ENCODE results near the gene KCNC1.

The KCNC1 gene

DNA sequence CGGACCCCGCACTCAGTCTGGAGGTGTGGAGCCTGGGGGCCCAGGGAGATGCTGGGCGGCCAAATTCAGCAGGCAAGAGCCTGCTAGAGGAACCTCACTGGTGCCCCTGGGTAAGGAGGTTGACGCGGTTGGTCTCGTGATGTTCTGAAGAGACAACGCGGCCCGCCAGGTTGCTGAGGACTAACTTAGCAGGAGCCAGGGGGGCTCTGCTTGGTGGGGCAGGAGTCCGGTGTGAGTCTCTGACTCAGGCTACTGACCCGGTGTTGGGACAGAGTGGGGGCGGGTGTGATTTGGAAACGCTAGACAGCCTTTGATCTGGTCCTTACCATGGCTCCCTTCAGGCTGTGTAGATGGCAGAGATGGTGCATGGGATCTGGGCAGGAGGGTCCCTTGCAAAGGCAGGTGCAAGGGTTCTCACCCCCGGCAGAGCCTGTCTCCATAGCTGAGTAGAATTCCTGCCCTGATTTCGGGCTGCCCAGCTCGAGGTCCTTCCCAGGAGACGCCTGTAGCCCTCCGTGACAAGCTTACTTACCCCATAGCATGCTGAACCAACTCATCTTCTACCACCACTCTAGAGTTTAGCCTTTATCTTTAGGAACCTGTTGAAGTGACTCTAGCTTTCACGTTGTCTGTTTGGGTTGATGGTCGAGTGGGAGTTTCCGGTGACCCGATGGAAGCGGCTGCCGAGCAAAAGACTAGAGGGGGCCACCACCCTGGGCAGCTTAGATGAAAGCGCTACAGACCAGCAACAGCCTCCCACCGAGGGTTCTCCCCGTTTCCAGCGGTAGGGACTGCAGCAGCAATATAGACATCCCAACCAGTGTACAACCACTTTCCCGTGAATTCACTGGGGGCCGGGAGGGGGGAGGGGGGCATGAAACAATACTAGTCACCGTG is 38.4 kb downstream of the KCNC1 start:
- DNase-seq (ENCODE audit: low read depth in 2 of 3, low spot score in 1 of 3) = no peak

GRCh38 chr11:17773674-17774073 is 39.1 kb downstream of the KCNC1 start:
- DNase-seq (ENCODE audit: low read depth in 2 of 3, low spot score in 1 of 3) = no peak

DNA sequence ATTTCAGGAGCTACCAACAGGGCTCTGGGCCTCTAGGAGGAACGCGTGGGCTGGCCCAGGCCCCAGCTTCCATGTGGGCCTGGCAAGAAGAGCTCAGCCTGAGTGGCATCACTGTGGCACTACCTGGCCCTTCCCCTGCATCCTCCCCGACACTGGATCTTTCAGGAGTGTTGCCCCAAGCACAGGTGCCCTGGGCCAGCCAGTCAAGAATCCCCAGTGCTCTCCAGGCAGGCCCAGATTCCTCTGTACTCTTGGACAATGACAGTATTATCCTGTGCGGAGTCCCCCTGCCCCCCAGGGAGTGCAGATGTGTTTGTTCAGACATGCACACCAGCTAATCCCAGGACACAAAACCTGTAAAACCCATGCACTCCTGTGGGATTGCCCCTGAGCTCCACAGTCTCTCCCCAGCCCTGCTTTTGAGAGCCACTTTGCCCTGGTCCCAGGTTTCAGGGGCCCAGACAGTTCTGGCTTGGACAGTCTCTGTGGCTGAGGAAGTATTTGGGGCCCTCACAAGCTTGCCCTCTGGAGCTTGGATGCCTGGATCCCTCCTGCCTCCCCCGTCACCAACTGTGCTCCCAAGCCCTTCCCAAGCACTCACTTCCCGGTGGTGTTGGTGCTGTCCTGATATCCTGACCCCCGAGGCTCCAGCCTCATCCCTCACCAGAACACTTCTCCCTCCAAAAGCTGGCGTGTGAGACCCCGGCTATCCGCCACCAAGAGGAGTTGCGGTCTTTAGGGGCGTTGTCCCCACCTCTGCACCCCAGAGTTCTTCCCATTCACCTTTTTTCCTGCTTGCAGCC is 39.9 kb downstream of the KCNC1 start:
- DNase-seq (ENCODE audit: low read depth in 2 of 3, low spot score in 1 of 3) = no peak

DNA sequence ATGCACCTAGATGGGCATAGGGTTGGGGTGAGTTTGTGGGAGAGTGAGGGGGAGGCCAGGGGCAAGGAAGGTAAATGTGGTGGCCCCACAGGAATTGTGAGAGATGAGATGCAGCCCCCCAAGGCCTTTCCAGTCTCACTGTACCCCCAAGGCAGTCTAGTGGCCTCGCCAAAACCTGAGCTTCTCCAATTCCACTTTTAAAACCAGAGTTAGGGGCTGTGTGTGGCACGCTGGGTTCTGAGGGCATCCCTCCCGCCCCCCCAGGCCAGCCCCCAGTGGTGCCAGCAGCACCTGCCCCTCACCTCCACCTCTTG is 40.4 kb downstream of the KCNC1 start:
- DNase-seq (ENCODE audit: low read depth in 2 of 3, low spot score in 1 of 3) = no peak

- no peak for DNase-seq (ENCODE audit: low read depth in 2 of 3, low spot score in 1 of 3)
Measured at GRCh38 chr11:17775507-17776211, 41.1 kb downstream of the KCNC1 start.

- DNase-seq (ENCODE audit: low read depth in 2 of 3, low spot score in 1 of 3) = no peak
Measured at GRCh38 chr11:17776212-17776875, 41.8 kb downstream of the KCNC1 start.

- DNase-seq (ENCODE audit: low read depth in 2 of 3, low spot score in 1 of 3) = no peak
Measured at GRCh38 chr11:17777086-17777737, 42.6 kb downstream of the KCNC1 start.

DNA sequence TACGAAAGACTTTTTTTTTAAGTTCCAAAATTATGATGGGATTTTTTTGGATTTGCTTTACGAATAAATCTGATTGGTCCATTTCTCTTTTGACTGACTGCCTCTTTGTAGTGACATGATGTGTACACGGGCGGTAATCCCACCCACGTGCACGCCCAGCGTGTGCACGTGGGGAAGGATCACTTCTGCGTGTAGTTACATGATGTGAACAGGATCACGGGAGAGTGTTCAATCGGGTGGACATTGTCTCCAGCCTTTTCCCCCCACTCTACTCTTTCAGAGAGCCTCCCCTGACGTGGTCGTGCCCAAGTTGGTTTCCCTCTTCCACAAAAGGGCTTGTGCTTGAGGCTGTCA is 43.1 kb downstream of the KCNC1 start:
- DNase-seq (ENCODE audit: low read depth in 2 of 3, low spot score in 1 of 3) = no peak

DNA sequence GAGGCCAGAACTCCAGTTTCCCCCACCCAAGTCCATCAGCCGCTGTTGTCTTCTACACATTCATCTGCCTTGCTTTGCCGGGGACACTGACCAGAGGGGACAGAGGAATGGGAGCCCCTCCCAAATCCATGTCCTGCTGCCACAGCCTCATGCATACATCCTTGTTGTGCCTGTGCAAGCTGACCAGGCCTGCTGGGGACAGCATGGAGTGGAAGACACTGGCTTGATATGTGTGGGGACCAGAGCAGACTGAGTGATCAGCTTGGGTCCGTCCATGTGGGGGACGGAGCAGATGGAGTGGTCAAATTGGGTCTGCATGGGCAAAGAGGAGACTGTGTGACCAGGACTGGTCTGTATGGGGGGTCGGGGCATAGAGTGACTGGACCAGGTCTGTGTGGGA is 43.8 kb downstream of the KCNC1 start:
- DNase-seq (ENCODE audit: low read depth in 2 of 3, low spot score in 1 of 3) = no peak

DNA sequence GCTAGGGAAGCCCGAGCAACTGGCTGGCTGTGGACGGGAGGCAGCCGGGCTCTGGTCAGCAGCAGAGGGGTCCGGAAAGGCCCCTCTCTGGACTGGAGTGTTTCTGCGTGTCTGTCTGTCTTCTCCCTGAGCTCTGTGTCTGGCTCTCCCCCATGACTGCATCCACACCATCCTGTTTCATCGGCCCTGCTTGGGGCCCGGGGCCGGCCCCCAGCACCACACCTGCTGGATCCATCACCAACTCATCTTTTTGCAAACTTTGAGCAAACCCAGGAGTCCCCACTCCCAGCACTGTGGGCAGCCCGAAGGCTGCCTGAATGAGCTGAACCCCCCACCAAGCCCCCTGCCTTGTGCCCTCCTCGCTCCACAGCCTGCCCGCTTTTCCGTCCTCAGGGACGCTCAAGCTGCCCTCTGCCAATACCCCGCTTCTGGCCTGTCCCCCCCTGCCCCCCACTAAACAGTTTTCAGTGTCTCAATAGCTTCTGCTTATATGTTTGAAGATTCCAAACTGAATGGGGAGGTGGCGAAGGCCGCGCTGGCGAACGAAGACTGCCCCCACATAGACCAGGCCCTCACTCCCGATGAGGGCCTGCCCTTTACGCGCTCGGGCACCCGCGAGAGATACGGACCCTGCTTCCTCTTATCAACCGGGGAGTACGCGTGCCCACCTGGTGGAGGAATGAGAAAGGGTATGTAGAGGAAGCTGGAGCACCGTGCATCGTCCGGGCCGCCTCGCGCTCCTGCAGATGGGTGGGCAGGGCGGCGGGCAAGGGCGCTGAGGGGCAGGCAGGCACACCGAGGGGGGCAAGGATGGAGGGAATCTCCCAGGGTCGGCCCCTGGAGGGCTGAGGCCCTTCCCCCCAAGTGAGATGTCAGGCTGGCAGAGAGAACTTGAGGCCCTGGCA is 44.6 kb downstream of the KCNC1 start:
- no peak for DNase-seq (ENCODE audit: low read depth in 2 of 3, low spot score in 1 of 3)

- DNase-seq (ENCODE audit: low read depth in 2 of 3, low spot score in 1 of 3) = no peak
Measured at GRCh38 chr11:17779861-17780594, 45.4 kb downstream of the KCNC1 start.

DNA sequence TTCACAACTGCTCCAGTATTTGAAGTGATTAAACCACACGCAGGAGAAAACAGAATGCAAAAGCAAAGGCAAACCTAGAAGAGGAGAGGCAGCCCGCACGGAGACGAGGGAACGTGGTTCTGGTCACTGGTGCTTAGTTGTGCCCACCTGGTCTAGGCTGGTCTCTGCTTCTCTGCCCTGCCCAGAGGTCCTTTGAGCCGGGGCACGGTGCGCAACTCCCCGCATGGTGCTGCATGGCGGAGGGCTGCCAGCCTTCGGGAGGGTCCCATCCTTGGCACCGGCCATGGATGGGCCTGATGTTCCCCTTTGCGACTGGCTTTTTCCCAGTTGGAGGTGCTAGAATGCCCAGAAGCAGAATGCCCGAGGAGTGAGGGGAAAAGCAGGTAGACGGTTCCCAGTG is 46.1 kb downstream of the KCNC1 start:
- no peak for DNase-seq (ENCODE audit: low read depth in 2 of 3, low spot score in 1 of 3)

DNA sequence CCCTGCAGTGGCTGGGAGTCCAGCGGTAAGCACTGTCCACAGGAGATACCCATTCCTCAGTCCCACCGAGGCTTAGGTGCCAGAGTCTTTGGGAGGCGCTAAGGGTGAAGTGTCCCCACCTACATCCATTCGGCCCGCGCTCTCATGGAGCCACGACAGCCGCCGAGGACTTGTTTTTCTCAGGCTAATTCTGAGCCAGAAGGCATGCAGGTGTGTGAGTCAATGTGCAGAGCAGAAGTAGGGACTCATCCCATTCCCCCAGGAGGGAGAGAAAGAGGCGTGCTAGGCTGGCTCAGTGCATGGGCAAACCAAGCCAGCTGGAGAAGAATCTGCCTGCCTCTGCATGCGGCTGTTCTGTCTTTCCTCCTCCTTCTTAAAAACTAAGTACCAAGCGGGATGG is 46.6 kb downstream of the KCNC1 start:
- DNase-seq (ENCODE audit: low read depth in 2 of 3, low spot score in 1 of 3) = no peak

DNA sequence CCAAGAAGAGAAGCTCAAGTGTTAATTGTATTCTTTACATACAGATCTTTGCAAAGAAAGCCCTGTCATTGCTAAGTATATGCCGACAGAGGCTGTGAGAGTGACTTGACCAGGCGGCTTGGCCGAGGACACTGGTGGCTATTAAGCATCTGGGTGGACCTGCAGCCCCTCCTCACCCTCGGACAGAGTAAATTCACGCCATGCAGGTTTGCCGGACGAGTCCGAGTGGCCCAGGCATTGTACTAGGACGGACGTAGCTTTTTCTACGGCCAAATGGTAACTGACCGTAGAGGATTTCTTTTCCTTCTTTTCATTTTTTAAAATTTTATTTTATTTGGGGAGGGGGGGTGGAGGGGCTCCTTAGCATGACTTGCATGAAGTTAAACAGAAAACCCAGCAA is 47.0 kb downstream of the KCNC1 start:
- no peak for DNase-seq (ENCODE audit: low read depth in 2 of 3, low spot score in 1 of 3)

- no peak for DNase-seq (ENCODE audit: low read depth in 2 of 3, low spot score in 1 of 3)
Measured at GRCh38 chr11:17782145-17782544, 47.6 kb downstream of the KCNC1 start.

GRCh38 chr11:17782603-17783337 is 48.2 kb downstream of the KCNC1 start:
- no peak for DNase-seq (ENCODE audit: low read depth in 2 of 3, low spot score in 1 of 3)

DNA sequence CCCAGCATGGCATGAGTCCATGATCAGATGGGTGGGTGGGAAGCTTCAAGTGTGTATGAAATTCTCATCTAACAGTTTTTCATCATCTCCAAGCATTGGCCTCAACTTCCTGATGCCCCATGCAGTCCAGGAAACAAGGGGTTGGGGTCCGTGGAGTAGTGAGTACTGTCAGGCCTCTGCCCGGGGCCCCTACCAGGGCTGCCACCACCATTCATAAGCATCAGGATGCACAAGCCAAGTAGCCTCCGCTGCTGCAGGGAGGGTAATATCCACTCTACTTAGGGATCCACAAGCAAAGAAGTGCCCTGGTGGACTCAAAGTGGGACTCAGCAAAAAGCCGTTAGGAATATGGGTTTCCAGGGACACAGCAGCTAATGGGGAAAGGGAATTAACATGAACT is 49.3 kb downstream of the KCNC1 start:
- no peak for DNase-seq (ENCODE audit: low read depth in 2 of 3, low spot score in 1 of 3)

DNA sequence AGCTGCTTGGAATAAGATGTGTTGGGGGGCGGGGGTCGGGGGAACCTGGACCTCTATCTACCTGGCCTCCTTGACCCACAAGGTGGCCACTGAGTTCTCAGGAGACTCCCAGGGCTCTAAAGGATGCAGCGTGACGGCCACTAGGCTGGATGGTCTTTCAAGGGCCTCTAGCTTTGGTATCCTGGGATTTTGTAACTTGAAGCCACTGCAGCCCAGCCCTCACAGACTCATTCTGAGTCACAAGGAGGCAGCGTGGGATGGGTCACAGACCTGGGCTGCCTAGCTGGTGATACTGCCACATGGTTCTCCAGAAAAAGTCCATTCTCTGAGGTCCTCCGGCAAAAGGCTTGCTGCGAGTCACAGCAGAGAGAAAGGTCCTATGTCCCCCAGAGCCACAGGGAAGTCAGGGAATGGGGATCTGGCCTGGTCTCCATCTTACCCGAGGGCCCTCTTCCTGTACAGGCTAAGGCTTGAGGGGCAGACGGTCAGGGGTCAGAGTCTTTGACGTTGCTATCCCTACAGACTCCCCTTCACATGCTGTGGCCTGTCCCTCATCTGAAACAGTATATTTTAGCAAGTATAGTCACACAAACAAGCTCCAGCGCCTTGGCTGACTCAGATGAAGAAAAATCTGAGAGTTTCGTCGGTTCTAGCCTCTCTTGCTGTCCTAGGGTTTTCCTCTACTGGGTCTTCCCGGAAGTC is 52.4 kb downstream of the KCNC1 start:
- DNase-seq (ENCODE audit: low read depth in 2 of 3, low spot score in 1 of 3) = no peak
